ENCODE measurements around the gene STK38L.

The STK38L gene

GRCh38 chr12:27359578-27360340 is 115.7 kb downstream of the STK38L start:
- DNase-seq = no peak

GRCh38 chr12:27361372-27361771 is 117.3 kb downstream of the STK38L start:
- no peak for DNase-seq

DNA sequence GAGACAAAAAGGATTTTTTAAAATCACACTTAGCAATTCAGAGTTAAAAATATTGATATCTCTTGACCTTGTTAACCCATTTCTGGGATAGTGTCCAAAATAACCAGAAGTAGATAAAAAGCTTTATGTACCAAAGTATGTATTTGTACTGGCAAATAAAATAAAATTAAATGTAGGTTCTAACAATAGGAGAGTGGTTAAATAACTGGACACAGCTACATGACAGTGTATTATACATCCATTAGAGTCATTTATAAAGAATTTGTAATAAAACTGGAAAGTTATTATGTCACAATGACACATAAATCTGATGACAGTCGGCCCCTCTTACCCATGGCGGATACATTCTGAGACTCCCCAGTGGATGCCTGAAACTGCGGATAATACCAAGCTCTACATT is 122.5 kb downstream of the STK38L start:
- no peak for DNase-seq

GRCh38 chr12:27367078-27367477 is 123.0 kb downstream of the STK38L start:
- no peak for DNase-seq
